Measurements from ENCODE around the gene FBXL15. TPM values are rescaled to one million over a fixed set of nuclear protein-coding genes. Genes with fewer than 3 reads are reported as not detected.
A peak's percentile ranks its signal among the peaks of the same experiment; 100 is the strongest.

Gene FBXL15
- total RNA-seq, 1 donor from 2014 or later: 8.6 TPM

DNA sequence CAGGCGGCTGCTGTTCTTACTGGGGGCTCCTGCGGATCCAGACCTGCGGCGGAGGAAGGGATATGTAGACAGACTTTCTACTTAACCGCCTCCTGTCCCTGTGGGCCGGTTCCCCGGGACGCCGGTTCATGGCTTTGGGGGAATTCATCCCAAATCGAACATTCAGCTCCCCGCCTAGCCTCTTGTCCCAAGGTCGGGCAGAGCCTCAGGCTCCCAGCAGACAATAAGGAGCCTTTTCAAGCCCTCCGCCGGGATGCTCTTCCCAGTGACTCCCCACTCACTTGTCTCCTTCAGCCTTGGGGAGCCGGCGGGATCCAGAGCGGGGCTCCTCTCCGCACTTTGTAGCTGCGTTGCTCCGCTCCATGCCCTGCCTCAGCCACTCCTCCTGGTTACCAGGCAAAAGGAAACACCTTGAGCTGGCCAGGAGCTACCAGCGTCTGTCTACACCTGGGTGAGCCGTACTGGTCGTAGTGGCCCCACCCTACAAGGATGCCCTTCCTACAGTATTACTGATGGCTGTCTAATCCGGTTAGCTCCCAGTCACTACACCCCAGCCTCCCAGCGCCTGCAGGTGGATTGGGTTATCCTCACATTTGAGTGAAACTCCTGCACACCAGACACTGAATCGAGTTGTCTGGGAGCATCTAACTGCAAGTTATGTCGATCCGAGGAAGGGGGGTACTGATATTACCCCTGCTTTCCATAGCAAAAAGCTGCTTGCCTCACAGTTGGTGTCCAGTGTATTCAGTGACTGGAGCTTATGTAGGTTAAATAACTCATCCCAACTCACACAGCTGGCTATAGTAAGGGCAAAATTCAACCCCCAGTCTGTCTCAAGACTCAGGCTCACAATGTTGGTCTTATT, 30.7 kb downstream of the FBXL15 start, which contains the start of gene C10orf95:
TSS of gene C10orf95 (minus strand) at position 439 of the 865 bp plus-strand sequence. CDS start 450 bp downstream, outside the sequence.
- TF ChIP-seq, protein P1, sequence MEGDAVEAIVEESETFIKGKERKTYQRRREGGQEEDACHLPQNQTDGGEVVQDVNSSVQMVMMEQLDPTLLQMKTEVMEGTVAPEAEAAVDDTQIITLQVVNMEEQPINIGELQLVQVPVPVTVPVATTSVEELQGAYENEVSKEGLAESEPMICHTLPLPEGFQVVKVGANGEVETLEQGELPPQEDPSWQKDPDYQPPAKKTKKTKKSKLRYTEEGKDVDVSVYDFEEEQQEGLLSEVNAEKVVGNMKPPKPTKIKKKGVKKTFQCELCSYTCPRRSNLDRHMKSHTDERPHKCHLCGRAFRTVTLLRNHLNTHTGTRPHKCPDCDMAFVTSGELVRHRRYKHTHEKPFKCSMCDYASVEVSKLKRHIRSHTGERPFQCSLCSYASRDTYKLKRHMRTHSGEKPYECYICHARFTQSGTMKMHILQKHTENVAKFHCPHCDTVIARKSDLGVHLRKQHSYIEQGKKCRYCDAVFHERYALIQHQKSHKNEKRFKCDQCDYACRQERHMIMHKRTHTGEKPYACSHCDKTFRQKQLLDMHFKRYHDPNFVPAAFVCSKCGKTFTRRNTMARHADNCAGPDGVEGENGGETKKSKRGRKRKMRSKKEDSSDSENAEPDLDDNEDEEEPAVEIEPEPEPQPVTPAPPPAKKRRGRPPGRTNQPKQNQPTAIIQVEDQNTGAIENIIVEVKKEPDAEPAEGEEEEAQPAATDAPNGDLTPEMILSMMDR (IDR thresholded peaks at IDR 0.05; ENCODE audit: insufficient read depth, low read depth, low read length): no peak
- TF ChIP-seq EZH2 (IDR thresholded peaks at IDR 0.05; ENCODE audit: insufficient read depth, low read length): peak; percentile 13
- Histone ChIP-seq H3K4me2 (ENCODE audit: low read length) (peak within 1 kb of the TSS; percentile 99), H3K4me1 (ENCODE audit: insufficient read depth, low read length) (peaks cover 27% of the 10 kb centered on the region), H4K20me1 (ENCODE audit: insufficient read depth, low read length) (no peaks in the 10 kb centered on the region), H3K79me2 (ENCODE audit: insufficient read depth, low read length) (no peaks in the 10 kb centered on the region), H3K27me3 (ENCODE audit: insufficient read depth, low read length) (no peaks in the 10 kb centered on the region), H3K9ac (ENCODE audit: low read length) (peak within 1 kb of the TSS; percentile 74), H3K9me3 (ENCODE audit: insufficient read depth, low read depth, low read length) (no peaks in the 10 kb centered on the region), H3K36me3 (ENCODE audit: insufficient read depth, low read length) (no peaks in the 10 kb centered on the region), H2AFZ (ENCODE audit: low read depth, low read length) (peak within 1 kb of the TSS; percentile 90), H3K27ac (ENCODE audit: low read depth, low read length) (no peak within 1 kb of the TSS), H3K4me3 (ENCODE audit: insufficient read depth, low read depth, low read length) (peak within 1 kb of the TSS; percentile 69)
- peaks cover 2% of the 10 kb centered on the region for H3K36me3 Mint-ChIP-seq (ENCODE audit: low read depth, unreplicated experiment)
- H3K4me3 Mint-ChIP-seq (ENCODE audit: unreplicated experiment): peak within 1 kb of the TSS; percentile 79
- H3K4me1 Mint-ChIP-seq (ENCODE audit: low read depth, unreplicated experiment): peaks cover 28% of the 10 kb centered on the region
- no peaks in the 10 kb centered on the region for H3K9me3 Mint-ChIP-seq (ENCODE audit: unreplicated experiment)
- H3K27me3 Mint-ChIP-seq (ENCODE audit: low read depth, unreplicated experiment): no peaks in the 10 kb centered on the region
- no peak within 1 kb of the TSS for H3K27ac Mint-ChIP-seq (ENCODE audit: unreplicated experiment)
- no peak for FAIRE-seq
- DNase-seq (ENCODE audit: low read depth): no peak

DNA sequence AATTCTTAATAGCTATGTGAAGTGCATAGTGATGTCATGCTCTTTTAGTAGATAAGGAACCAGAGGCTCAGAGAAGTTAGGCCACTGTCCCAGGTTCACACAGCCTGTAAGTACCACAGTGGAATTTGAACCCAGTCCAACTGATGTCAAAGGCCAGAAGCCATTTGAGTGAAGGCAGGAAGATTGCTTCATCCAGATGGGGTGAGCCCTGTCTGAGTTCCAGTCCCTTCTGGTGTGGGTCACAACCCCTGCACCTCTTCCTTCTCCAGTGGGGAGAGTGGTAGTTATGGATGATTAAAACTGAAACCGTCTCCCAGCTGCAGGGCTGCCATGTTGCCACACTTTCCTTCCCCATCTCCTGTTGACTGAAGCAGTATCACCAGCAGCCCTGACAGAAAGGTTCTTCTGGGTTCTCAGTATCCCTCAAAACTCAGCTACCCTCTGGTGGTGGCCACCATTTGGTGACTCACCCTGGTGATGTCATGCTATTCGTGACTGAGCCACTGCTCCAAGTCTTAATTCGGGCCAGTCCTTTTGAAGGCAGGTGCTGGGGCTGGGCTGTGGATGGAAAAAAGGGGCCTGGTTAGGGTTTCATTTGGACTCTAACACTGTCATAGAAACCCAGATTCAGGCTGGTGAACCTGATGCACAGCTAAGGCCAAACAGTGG, 32.2 kb downstream of the FBXL15 start:
- FAIRE-seq: no peak
- peak overlapping the region; percentile 39 for H3K4me2 ChIP-seq (ENCODE audit: low read length)
- no peaks in the 10 kb centered on the region for H3K79me2 ChIP-seq (ENCODE audit: insufficient read depth, low read length)
- DNase-seq (ENCODE audit: low read depth): peak; percentile 67
- Mint-ChIP-seq H3K9me3 (ENCODE audit: unreplicated experiment) (no peaks in the 10 kb centered on the region), H3K4me1 (ENCODE audit: low read depth, unreplicated experiment) (peaks cover 31% of the 10 kb centered on the region), H3K27ac (ENCODE audit: unreplicated experiment) (peak overlapping the region; percentile 78), H3K27me3 (ENCODE audit: low read depth, unreplicated experiment) (no peaks in the 10 kb centered on the region), H3K4me3 (ENCODE audit: unreplicated experiment) (peak overlapping the region; percentile 14), H3K36me3 (ENCODE audit: low read depth, unreplicated experiment) (peaks cover 2% of the 10 kb centered on the region)
- no peak for TF ChIP-seq EZH2 (IDR thresholded peaks at IDR 0.05; ENCODE audit: insufficient read depth, low read length)
- TF ChIP-seq, protein P1 (IDR thresholded peaks at IDR 0.05; ENCODE audit: insufficient read depth, low read depth, low read length): no peak
- no peak overlapping the region for H3K4me3 ChIP-seq (ENCODE audit: insufficient read depth, low read depth, low read length)
- H3K9me3 ChIP-seq (ENCODE audit: insufficient read depth, low read depth, low read length): no peaks in the 10 kb centered on the region
- no peaks in the 10 kb centered on the region for H3K27me3 ChIP-seq (ENCODE audit: insufficient read depth, low read length)
- no peaks in the 10 kb centered on the region for H4K20me1 ChIP-seq (ENCODE audit: insufficient read depth, low read length)
- peaks cover 27% of the 10 kb centered on the region for H3K4me1 ChIP-seq (ENCODE audit: insufficient read depth, low read length)
- H3K9ac ChIP-seq (ENCODE audit: low read length): no peak overlapping the region
- no peak overlapping the region for H2AFZ ChIP-seq (ENCODE audit: low read depth, low read length)
- H3K36me3 ChIP-seq (ENCODE audit: insufficient read depth, low read length): no peaks in the 10 kb centered on the region
- no peak overlapping the region for H3K27ac ChIP-seq (ENCODE audit: low read depth, low read length)
